C1 segment of cervical spinal cord (tissue), 14 donors: ENCODE results near the gene GLIPR1L2.
"Not testable (repeated sequence)": the region's sequence is repeated elsewhere in the genome, so short reads cannot be mapped to it uniquely, and the experiment has no call there.

Experiments used
- DNase-seq, 14 donors: peaks; one replicate each; lab custom pipeline; 2025; lab: John Stamatoyannopoulos, UW

The GLIPR1L2 gene

DNA sequence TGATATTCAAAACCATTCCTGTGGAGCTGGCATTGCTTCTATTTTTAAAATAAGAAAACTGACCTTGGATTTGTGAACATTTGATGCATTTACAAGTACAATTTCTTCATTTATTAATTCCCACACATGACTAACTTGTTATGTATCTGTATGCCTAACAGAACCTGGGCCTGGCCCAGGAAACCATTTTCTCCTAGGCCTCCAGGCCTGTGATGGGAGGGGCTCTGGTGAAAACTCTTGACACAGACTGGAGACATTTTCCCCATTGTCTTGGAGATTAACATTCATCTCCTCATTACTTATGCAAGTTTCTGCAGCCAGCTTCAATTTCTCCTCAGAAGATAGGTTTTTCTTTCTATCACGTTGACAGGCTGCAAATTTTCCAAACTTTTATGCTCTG, 42.0 kb downstream of the GLIPR1L2 start:
- no peak for DNase-seq

GRCh38 chr12:75437564-75437963, 46.7 kb downstream of the GLIPR1L2 start:
- DNase-seq, result no peak

GRCh38 chr12:75438059-75438754, 47.3 kb downstream of the GLIPR1L2 start:
- DNase-seq, result no peak

DNA sequence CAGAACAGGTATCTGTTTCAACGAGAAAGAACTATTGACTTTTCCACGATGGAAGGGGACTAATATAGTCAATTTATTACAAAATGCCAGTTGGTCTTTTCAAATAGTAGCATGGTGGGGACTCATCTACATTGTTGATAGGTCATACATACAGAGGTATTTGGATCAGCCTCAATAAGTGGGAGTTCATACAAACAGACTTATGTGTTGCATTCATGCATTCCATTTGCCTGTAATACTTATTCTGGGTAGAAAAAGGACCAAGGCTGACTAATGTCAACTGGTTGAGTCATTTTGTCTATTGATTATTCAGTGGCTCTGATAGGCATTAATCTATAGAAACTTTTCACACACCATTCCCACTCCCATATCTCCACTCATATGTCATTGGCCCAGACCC, 48.2 kb downstream of the GLIPR1L2 start:
- DNase-seq, result no peak

DNA sequence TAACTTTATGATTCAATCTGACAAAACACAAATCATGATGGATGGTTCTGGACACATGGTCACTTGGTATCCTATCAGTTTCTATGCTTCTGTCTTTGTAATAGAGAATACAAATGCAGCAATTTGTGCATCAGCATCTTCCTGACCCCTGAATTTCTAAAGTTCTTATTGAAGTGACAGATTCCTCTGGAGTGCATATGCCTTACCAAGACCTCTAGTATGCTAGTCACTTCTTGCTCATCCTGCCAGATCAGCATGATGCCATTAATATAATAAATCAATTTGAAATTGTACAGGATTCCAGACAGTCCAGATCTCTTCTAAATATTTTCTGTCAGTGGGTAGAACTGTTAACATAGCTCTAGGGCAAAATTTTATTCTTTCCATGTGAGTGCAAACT, 49.0 kb downstream of the GLIPR1L2 start:
- DNase-seq, result no peak

- DNase-seq, result not testable (repeated sequence)
Observed at GRCh38 chr12:75441687-75442449, 51.0 kb downstream of the GLIPR1L2 start.

GRCh38 chr12:75442454-75442853, 51.6 kb downstream of the GLIPR1L2 start:
- not testable (repeated sequence) for DNase-seq

GRCh38 chr12:75443709-75444108, 52.8 kb downstream of the GLIPR1L2 start:
- DNase-seq, result no peak

GRCh38 chr12:75444429-75445136, 53.7 kb downstream of the GLIPR1L2 start:
- no peak for DNase-seq

DNA sequence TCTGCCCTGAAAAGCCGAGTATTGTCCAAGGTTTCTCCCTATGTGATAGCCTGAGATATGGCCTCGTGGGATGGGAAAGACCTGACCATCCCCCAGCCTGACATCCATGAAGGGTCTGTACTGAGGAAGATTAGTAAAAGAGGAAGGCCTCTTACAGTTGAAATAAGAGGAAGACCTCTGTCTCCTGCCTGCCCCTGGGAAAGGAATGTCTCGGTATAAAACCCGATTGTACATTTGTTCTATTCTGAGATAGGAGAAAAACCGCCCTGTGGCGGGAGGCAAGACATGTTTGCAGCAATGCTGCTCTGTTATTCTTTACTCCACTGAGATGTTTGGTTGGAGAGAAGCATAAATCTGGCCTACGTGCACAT, 54.2 kb downstream of the GLIPR1L2 start:
- not testable (repeated sequence) for DNase-seq

DNA sequence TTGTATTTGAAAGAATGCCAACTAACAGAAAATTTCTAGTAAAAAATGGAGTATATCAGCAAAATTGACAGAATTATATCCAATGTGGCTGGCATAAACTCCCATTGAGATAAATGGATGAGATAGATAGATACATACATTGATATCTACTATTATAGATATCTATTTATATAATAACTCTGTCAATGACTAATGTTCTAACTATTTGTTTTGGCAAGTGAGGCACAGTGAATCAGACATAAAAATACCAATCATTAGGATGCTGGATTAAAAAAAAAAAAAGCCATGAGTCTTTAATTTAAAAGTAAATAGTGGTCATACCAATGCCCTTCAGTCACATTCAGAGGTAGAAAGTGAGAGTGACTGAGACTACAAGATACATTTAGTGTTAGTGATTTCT, 56.0 kb downstream of the GLIPR1L2 start:
- DNase-seq, result no peak

DNA sequence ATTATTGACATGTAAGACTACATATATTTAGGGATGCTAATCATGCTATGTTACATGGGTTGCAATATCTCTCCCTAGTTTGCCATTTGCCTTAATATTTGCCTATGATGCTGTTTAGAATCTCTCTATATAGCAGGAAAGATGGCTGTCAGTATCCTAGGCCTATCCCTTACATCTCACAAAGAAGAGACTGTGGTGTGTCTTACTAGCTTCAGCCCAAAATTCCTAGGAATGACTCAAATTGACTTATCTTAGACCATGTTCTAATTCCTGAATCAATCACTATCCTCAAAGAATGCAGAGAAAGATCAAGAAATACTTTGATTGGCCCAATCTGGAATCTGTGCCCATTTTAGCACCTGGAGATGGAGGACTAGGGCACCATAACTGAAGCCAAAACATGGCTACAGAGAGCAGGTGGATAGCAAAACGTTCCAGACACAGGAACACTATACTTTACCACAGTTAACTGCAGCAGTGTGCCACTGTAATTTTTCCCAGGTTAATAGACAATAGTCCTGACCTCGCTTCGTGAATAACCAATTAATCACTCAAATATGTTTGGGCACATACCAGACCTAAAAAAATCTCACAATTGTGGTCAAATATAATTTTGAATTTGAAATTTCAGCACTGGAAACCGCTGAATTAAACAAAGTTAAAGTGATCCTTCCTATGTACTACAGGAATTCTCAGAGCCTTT, 57.0 kb downstream of the GLIPR1L2 start:
- DNase-seq, result no peak

GRCh38 chr12:75452675-75453330, 61.9 kb downstream of the GLIPR1L2 start:
- no peak for DNase-seq

GRCh38 chr12:75455839-75456238, 65.0 kb downstream of the GLIPR1L2 start:
- DNase-seq, result no peak

- no peak for DNase-seq
Observed at GRCh38 chr12:75457191-75457590, 66.3 kb downstream of the GLIPR1L2 start.

DNA sequence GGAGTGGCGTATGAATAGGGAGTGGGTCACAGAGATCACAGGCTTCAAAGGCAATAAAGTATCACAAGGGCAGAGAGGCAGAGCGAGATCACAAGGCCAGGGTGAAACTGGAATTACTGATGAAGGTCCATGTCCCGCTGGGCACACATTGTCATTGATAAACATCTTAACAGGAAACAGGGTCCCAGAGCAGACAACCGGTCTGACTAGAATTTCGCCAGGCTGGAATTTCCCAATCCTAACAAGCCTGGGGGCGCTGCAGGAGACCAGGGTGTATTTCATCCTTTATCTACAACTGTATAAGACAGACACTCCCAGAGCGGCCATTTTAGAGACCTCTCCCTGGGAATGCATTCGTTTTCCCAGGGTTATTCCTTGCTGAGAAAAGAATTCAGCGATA, 67.0 kb downstream of the GLIPR1L2 start:
- not testable (repeated sequence) for DNase-seq

- DNase-seq, result no peak
Observed at GRCh38 chr12:75459755-75460154, 68.9 kb downstream of the GLIPR1L2 start.

- no peak for DNase-seq
Observed at GRCh38 chr12:75460204-75460603, 69.3 kb downstream of the GLIPR1L2 start.

DNA sequence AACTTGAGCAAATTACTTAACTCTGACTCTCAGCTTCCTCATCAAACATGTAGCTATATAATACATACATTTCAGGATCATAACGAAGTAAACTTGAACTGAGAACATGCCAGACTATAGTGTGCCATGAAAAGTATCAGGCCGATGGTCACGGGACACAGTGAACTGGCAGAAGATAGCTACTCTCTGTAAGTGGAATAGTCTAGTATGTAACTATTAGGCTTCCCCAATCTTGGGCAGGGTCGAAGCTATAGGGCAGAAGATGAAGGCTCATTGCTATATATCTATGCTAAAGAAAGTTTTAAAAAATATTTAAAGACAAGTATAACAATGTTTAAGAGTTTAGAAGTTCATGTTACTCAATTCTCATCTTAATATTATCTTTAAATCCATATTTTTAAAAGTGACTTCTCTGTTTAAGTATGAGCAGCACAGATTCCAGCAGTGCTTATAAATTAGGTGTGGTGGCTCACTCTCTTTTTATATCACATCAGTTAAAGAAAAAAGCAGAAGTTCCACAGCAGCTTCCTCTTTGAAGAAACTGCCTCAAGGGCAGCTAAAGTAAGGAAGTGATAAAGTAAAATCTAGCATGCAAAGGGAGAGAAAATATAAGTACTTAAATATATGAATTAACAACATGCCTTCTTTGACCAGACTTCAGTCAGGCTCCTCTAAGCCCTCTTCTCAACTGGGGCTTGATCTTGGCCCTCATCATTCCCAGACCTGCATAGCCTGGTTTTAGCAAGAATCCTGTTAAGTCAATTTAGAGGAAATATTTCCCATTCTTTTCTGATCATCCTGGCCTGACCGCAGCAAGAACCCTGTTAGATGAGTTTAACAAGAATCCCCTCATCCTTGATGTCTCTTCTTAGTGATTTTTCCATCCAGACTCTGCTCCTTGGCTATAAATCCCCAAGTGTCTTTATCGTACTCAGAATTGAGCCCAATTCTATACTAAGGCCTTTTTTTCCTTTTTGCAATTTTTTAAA, 81.3 kb downstream of the GLIPR1L2 start:
- no peak for DNase-seq

DNA sequence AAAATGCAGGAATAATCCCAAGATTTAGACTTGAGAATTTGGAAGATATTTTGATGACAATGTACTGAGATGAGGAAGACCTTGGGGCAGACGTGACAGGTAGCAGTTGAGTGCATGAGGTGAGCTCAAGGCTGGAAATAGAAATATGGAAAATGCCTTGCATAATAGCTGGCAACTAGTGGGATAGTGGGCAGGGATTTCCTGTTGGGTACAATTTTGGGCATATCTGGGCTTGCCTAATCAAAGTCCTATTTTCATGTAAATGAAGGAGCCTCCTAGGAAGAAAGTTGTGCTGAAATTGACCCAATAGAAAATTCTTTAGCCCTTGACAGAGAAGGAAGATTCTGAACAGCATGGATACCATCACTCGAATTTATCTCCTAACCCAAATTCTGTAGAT, 83.2 kb downstream of the GLIPR1L2 start:
- DNase-seq, result no peak
